Neural progenitor cell (in vitro differentiated cells): ENCODE data around the gene OBP2A.

Experiments
- EZH2 ChIP-seq: fragments of 200-600 bp; sonication (generic); IDR thresholded peaks from 2 replicates; pipeline ENCODE4 v1.6.1; 2017; ENCODE audit warnings: antibody characterized with exemption, mild to moderate bottlenecking, moderate library complexity
- EZH2phosphoT487 ChIP-seq: fragments of 200-600 bp; sonication (generic); IDR thresholded peaks from 2 replicates; pipeline ENCODE4 v1.6.1; 2017; ENCODE audit warnings: antibody characterized with exemption
- TF ChIP-seq, protein P1 (sequence below): fragments of 200-600 bp; sonication (generic); IDR thresholded peaks from 2 replicates; pipeline ENCODE4 v1.5.1; 2017; ENCODE audit warnings: antibody characterized with exemption, mild to moderate bottlenecking

- TF ChIP-seq, protein P1, sequence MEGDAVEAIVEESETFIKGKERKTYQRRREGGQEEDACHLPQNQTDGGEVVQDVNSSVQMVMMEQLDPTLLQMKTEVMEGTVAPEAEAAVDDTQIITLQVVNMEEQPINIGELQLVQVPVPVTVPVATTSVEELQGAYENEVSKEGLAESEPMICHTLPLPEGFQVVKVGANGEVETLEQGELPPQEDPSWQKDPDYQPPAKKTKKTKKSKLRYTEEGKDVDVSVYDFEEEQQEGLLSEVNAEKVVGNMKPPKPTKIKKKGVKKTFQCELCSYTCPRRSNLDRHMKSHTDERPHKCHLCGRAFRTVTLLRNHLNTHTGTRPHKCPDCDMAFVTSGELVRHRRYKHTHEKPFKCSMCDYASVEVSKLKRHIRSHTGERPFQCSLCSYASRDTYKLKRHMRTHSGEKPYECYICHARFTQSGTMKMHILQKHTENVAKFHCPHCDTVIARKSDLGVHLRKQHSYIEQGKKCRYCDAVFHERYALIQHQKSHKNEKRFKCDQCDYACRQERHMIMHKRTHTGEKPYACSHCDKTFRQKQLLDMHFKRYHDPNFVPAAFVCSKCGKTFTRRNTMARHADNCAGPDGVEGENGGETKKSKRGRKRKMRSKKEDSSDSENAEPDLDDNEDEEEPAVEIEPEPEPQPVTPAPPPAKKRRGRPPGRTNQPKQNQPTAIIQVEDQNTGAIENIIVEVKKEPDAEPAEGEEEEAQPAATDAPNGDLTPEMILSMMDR: no peak
- TF ChIP-seq EZH2 (no peak), EZH2phosphoT487 (no peak)
These were observed 40.3 kb upstream of the OBP2A start for GRCh38 chr9:135505406-135506187.
